ENCODE measurements around the gene BNIP3.

The BNIP3 gene

DNA sequence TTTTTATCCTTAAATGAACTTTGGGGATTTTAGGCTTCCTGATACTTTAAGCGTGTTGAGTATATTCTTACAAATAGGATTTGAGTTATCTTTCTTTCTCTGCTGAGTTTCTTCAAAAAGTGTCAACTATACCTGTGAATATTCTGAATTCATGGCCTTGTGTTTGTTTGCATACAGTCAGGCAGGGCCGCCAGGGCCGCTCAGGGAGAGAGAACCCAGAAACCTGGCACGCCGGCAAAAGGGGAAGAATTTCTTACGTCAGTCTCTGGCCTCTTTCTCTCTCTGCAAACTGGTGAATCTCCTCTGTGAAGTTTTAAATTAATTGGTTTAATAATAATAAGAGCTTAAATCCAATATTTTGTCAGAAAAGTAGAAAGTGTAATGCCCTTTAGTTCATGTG is 29.3 kb upstream of the BNIP3 start:
- TF ChIP-seq, protein P1, sequence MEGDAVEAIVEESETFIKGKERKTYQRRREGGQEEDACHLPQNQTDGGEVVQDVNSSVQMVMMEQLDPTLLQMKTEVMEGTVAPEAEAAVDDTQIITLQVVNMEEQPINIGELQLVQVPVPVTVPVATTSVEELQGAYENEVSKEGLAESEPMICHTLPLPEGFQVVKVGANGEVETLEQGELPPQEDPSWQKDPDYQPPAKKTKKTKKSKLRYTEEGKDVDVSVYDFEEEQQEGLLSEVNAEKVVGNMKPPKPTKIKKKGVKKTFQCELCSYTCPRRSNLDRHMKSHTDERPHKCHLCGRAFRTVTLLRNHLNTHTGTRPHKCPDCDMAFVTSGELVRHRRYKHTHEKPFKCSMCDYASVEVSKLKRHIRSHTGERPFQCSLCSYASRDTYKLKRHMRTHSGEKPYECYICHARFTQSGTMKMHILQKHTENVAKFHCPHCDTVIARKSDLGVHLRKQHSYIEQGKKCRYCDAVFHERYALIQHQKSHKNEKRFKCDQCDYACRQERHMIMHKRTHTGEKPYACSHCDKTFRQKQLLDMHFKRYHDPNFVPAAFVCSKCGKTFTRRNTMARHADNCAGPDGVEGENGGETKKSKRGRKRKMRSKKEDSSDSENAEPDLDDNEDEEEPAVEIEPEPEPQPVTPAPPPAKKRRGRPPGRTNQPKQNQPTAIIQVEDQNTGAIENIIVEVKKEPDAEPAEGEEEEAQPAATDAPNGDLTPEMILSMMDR (IDR thresholded peaks at IDR 0.05; ENCODE audit: insufficient read depth, low read depth, low read length, missing control alignments): no peak
- no peak overlapping the region for H3K4me3 ChIP-seq (ENCODE audit: low read depth, low read length)
- DNase-seq (ENCODE audit: low read depth): no peak

DNA sequence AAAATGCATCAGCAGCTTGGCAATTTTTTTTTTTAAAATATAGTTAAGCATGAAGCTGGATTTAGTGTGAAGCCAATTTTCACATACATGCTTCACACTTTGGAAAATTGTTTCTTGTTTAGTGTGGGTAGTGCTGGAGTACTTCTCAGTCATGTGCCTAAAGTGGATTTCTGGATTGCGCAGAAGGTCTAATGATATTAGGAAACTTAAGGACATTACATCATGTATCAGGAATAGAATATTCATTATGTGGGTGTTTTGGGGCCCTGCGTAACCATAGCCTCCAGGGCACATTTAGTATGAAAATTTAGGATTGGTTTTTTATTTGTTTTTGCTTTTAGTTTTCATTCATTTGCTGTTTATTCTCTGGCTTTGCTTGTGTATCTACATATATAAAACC is 28.8 kb upstream of the BNIP3 start:
- TF ChIP-seq, protein P1 (IDR thresholded peaks at IDR 0.05; ENCODE audit: insufficient read depth, low read depth, low read length, missing control alignments): no peak
- no peak overlapping the region for H3K4me3 ChIP-seq (ENCODE audit: low read depth, low read length)
- no peak for DNase-seq (ENCODE audit: low read depth)

DNA sequence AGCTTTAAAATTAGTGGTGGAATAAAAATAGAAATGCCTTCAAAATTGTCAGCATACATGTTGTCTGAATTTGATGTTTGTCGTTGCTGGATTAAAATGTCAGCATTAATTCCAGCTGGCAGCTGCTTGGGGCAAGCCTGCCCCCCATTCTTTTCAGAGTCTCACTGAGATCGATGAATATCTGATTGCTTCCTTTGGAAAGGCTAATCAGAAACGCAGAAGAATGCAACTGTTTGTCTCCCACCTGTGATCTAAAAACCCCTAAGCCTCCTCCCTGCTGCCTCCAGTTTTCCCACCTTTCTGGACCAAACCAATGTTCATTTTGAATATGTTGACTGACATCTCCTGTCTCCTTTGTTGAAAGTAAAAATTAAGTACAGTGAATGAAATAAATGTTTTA is 27.9 kb upstream of the BNIP3 start:
- H3K4me3 ChIP-seq (ENCODE audit: low read depth, low read length): no peak overlapping the region
- no peak for DNase-seq (ENCODE audit: low read depth)
- TF ChIP-seq, protein P1 (IDR thresholded peaks at IDR 0.05; ENCODE audit: insufficient read depth, low read depth, low read length, missing control alignments): no peak

DNA sequence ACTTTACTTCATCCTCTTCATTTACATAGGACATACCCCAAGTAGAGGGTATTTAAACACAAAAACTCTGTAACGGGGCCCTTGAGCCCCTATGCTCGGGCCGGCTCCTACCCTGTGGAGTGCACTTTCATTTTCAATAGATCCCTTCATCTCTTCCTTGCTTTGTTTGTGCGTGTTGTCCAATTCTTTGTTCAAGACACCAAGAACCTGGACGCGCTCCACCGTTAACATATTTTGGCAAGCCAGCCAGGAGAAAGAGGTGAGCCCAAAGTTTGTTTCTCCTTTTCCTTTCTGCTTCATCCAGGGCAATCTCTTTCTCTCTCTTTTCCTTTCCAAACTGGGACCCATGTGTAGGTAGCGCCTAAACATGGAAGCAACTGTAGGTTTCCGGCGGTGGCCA is 26.0 kb upstream of the BNIP3 start:
- no peak for DNase-seq (ENCODE audit: low read depth)
- no peak overlapping the region for H3K4me3 ChIP-seq (ENCODE audit: low read depth, low read length)
- TF ChIP-seq, protein P1 (IDR thresholded peaks at IDR 0.05; ENCODE audit: insufficient read depth, low read depth, low read length, missing control alignments): no peak

DNA sequence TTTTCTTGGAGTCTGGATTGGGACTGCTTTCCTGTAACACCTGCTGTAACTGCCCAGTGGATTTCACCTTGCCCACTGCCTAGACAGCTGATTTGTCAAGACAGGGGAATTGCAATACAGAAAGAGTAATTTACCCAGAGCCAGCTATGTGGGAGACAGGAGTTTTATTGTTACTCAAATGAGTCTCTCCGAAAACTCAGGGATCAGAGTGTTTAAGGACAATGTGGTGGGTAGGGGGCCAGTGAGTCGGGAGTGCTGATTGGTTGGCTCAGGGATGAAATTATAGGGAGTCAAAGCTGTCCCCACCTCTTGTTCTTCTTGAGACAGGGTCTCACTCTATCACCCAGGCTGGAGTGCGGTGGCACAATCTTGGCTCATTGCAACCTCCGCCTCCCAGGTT is 25.2 kb upstream of the BNIP3 start:
- TF ChIP-seq, protein P1 (IDR thresholded peaks at IDR 0.05; ENCODE audit: insufficient read depth, low read depth, low read length, missing control alignments): no peak
- H3K4me3 ChIP-seq (ENCODE audit: low read depth, low read length): no peak overlapping the region
- no peak for DNase-seq (ENCODE audit: low read depth)

DNA sequence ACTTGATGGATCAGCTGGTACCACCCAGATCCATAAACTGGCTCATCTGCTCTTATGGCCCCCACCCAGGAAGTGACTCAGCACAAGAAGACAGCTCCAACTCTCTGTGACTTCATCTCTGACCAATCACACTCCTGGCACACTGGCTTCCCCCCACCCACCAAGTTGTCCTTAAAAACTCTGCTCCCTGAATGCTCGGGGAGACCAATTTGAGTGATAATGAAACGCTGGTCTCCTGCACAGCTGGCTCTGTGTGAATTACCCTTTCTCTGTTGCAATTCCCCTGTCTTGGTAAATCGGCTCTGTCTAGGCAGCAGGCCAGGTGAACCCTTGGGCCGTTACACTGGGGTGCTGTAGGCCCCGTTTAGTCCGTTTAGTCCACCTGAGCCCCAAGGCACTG is 23.4 kb upstream of the BNIP3 start:
- H3K4me3 ChIP-seq (ENCODE audit: low read depth, low read length): no peak overlapping the region
- DNase-seq (ENCODE audit: low read depth): no peak
- TF ChIP-seq, protein P1 (IDR thresholded peaks at IDR 0.05; ENCODE audit: insufficient read depth, low read depth, low read length, missing control alignments): no peak

DNA sequence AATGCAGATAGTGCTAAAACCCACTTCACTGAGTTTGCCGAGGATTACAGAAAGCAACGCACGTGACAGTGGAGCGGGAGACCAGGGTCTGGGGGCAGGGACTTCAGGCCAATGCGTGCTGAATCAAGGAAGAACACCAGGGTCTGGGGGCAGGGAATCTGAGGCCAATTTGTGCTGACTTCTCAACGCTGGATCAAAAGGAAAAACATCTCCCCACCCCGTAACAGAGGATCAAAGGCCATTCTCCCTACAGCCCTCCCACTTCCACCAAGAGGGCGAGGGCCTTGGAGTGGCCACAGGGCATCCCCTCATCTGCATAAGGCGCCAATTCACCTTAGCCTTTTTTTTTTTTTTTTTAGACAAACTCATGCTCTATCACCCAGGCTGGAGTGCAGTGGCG is 22.3 kb upstream of the BNIP3 start:
- TF ChIP-seq, protein P1 (IDR thresholded peaks at IDR 0.05; ENCODE audit: insufficient read depth, low read depth, low read length, missing control alignments): no peak
- no peak for DNase-seq (ENCODE audit: low read depth)
- no peak overlapping the region for H3K4me3 ChIP-seq (ENCODE audit: low read depth, low read length)
